Measurements from ENCODE around the gene ADAM8. TPM values are rescaled to one million over a fixed set of nuclear protein-coding genes. Genes with fewer than 3 reads are reported as not detected.

Gene ADAM8
- polyA plus RNA-seq, 1 of the 3 experiments (the other 2 are of a cell fraction): 1.7 TPM

DNA sequence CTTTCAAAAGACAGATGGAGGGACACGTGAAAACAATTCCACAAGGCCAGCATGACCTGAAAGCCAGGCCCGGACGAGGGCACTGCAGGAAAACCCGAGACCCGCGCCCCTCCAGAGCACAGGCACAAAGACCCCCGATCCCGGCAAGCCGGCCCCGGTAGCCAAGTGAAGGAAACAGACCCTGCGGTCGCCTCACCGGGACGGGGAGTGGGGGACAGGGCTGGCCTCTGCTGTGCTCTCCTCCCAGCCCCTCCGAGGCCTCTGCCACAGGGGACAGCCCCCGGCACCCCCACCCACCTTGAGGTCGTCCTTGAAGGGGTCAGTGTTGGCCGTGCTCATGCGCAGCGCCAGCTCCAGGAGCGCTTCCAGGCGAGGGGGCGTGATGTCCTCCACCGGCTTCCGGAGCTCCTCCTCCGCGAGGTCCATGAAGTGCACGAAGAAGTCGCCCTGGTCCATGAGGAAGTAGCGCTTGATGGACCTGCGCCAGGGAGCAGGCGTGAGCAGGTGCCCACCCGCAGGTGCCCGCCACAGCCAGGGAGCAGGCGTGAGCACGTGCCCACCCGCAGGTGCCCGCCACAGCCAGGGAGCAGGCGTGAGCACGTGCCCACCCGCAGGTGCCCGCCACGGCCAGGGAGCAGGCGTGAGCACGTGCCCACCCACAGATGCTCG lies 11.3 kb upstream of the ADAM8 start:
- Histone ChIP-seq H3K4me3 (ENCODE audit: low read depth in 2 of 2, low read length in 1 of 2) (no peak overlapping the region), H3K79me2 (ENCODE audit: insufficient read depth) (no peaks in the 10 kb centered on the region), H3K4me1 (ENCODE audit: control insufficient read depth in 1 of 2, insufficient read depth in 2 of 2, low read depth in 1 of 2, low read length in 1 of 2) (peaks cover 0 to 5% of the 10 kb centered on the region in 2 experiments; a peak in 2 of 4 replicates), H3K9me2 (no peaks in the 10 kb centered on the region), H4K20me1 (ENCODE audit: insufficient read depth) (no peaks in the 10 kb centered on the region), H3K9ac (no peak overlapping the region), H3K4me2 (no peak overlapping the region), H3K36me3 (replicated peaks in 1 of 2; ENCODE audit: control insufficient read depth in 1 of 2, insufficient read depth in 2 of 2, low read length in 1 of 2) (peaks cover 20 to 77% of the 10 kb centered on the region in 2 experiments), H3F3A (replicated peaks; ENCODE audit: insufficient read depth) (no peaks in the 10 kb centered on the region), H3K27ac (ENCODE audit: low read depth in 2 of 2, low read length in 1 of 2) (no peak overlapping the region), H3K9me3 (no peaks in the 10 kb centered on the region), H2AFZ (ENCODE audit: low read depth) (no peak overlapping the region), H3K27me3 (ENCODE audit: insufficient read depth) (no peaks in the 10 kb centered on the region)
- TF ChIP-seq, protein P1, sequence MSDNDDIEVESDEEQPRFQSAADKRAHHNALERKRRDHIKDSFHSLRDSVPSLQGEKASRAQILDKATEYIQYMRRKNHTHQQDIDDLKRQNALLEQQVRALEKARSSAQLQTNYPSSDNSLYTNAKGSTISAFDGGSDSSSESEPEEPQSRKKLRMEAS (IDR thresholded peaks at IDR 0.05; ENCODE audit: low read depth): no peak
- TF ChIP-seq YY1 (IDR thresholded peaks at IDR 0.05; ENCODE audit: low read depth) (no peak), FOXJ3 (CRISPR knock-in tag; IDR thresholded peaks at IDR 0.05) (no peak), FOSL2 (IDR thresholded peaks at IDR 0.05; ENCODE audit: borderline replicate concordance, low read depth) (no peak), CHD2 (IDR thresholded peaks at IDR 0.05; ENCODE audit: low read length, partially characterized antibody) (no peak), FOXM1 (IDR thresholded peaks at IDR 0.05; ENCODE audit: low read depth) (no peak), EZH2phosphoT487 (IDR thresholded peaks at IDR 0.05; ENCODE audit: borderline replicate concordance, low read depth) (no peak), NRF1 (IDR thresholded peaks at IDR 0.05; ENCODE audit: low read depth, low read length) (no peak), MXI1 (IDR thresholded peaks at IDR 0.05; ENCODE audit: low read depth, low read length) (no peak), TCF12 (IDR thresholded peaks at IDR 0.05) (no peak)
- TF ChIP-seq, protein P2, sequence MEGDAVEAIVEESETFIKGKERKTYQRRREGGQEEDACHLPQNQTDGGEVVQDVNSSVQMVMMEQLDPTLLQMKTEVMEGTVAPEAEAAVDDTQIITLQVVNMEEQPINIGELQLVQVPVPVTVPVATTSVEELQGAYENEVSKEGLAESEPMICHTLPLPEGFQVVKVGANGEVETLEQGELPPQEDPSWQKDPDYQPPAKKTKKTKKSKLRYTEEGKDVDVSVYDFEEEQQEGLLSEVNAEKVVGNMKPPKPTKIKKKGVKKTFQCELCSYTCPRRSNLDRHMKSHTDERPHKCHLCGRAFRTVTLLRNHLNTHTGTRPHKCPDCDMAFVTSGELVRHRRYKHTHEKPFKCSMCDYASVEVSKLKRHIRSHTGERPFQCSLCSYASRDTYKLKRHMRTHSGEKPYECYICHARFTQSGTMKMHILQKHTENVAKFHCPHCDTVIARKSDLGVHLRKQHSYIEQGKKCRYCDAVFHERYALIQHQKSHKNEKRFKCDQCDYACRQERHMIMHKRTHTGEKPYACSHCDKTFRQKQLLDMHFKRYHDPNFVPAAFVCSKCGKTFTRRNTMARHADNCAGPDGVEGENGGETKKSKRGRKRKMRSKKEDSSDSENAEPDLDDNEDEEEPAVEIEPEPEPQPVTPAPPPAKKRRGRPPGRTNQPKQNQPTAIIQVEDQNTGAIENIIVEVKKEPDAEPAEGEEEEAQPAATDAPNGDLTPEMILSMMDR (IDR thresholded peaks at IDR 0.05): no peak
- TF ChIP-seq, protein P3, sequence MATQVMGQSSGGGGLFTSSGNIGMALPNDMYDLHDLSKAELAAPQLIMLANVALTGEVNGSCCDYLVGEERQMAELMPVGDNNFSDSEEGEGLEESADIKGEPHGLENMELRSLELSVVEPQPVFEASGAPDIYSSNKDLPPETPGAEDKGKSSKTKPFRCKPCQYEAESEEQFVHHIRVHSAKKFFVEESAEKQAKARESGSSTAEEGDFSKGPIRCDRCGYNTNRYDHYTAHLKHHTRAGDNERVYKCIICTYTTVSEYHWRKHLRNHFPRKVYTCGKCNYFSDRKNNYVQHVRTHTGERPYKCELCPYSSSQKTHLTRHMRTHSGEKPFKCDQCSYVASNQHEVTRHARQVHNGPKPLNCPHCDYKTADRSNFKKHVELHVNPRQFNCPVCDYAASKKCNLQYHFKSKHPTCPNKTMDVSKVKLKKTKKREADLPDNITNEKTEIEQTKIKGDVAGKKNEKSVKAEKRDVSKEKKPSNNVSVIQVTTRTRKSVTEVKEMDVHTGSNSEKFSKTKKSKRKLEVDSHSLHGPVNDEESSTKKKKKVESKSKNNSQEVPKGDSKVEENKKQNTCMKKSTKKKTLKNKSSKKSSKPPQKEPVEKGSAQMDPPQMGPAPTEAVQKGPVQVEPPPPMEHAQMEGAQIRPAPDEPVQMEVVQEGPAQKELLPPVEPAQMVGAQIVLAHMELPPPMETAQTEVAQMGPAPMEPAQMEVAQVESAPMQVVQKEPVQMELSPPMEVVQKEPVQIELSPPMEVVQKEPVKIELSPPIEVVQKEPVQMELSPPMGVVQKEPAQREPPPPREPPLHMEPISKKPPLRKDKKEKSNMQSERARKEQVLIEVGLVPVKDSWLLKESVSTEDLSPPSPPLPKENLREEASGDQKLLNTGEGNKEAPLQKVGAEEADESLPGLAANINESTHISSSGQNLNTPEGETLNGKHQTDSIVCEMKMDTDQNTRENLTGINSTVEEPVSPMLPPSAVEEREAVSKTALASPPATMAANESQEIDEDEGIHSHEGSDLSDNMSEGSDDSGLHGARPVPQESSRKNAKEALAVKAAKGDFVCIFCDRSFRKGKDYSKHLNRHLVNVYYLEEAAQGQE (IDR thresholded peaks at IDR 0.05; ENCODE audit: low read depth, low read length): no peak
- ChIA-PET CTCF (no interaction called here), POLR2A (no interaction called here)
- DNase-seq: no peak
- 92% methylated on average over 32 of the region's 46 CpGs for WGBS (ENCODE audit: low lambda C conversion rate)
